H9 (cell line): ENCODE measurements around the gene LPAR3. TPM values are rescaled to one million over a fixed set of nuclear protein-coding genes. Genes with fewer than 3 reads are reported as not detected.

Experiments used
- DNase-seq: peaks from one replicate; pipeline ENCODE4 v3.0.0-alpha.2; 2017
- H2AFZ ChIP-seq: one replicate; pipeline ENCODE4 v1.6.1; 2013; ENCODE audit warnings: mild to moderate bottlenecking, low read length, control low read depth, moderate library complexity
- H2AK5ac ChIP-seq: 2 replicates; pipeline ENCODE4 v1.6.1; 2013; ENCODE audit warnings: low read length, control low read depth, mixed read lengths; ENCODE audit not compliant: insufficient read length
- H2BK120ac ChIP-seq: one replicate; pipeline ENCODE4 v1.6.1; 2013; ENCODE audit warnings: low read depth, mild to moderate bottlenecking, low read length, control low read depth, inconsistent platforms; ENCODE audit not compliant: poor library complexity, severe bottlenecking
- H2BK12ac ChIP-seq: 2 replicates; pipeline ENCODE4 v1.6.1; 2013; ENCODE audit warnings: low read length, control low read depth, mixed read lengths, low read depth; ENCODE audit not compliant: insufficient read length
- H2BK15ac ChIP-seq: 2 replicates; pipeline ENCODE4 v1.6.1; 2013; ENCODE audit warnings: low read depth, low read length, control low read depth
- H2BK20ac ChIP-seq: one replicate; pipeline ENCODE4 v1.6.1; 2013; ENCODE audit warnings: low read depth, mild to moderate bottlenecking, low read length, control low read depth, inconsistent platforms; ENCODE audit not compliant: poor library complexity, severe bottlenecking
- H2BK5ac ChIP-seq: 2 replicates; pipeline ENCODE4 v1.6.1; 2013; ENCODE audit warnings: low read length, control low read depth, mixed read lengths; ENCODE audit not compliant: insufficient read length
- H3K14ac ChIP-seq: 2 replicates; pipeline ENCODE4 v1.6.1; 2013; ENCODE audit warnings: low read length, control low read depth; ENCODE audit not compliant: insufficient read depth
- H3K18ac ChIP-seq: 2 replicates; pipeline ENCODE4 v1.6.1; 2013; ENCODE audit warnings: low read depth, mild to moderate bottlenecking, mixed read lengths, low read length, control low read depth; ENCODE audit not compliant: insufficient read length
- H3K23ac ChIP-seq: 2 replicates; pipeline ENCODE4 v1.6.1; 2013; ENCODE audit warnings: low read length, control low read depth, mixed read lengths, low read depth; ENCODE audit not compliant: insufficient read length
- H3K23me2 ChIP-seq: 2 replicates; pipeline ENCODE4 v1.6.1; 2013; ENCODE audit warnings: low read depth, mild to moderate bottlenecking, mixed read lengths, low read length, control low read depth; ENCODE audit not compliant: insufficient read length, poor library complexity, severe bottlenecking
- H3K27ac ChIP-seq: 2 replicates; pipeline ENCODE4 v1.5.1; 2013; ENCODE audit warnings: low read length, control low read depth, mixed read lengths, low read depth; ENCODE audit not compliant: insufficient read length
- H3K27me3 ChIP-seq: 2 replicates; pipeline ENCODE4 v1.6.1; 2013; ENCODE audit warnings: low read length, control low read depth, inconsistent platforms; ENCODE audit not compliant: insufficient read depth
- H3K4ac ChIP-seq: 2 replicates; pipeline ENCODE4 v1.6.1; 2013; ENCODE audit warnings: low read depth, mild to moderate bottlenecking, control low read depth, inconsistent platforms, low read length, moderate library complexity
- H3K4me1 ChIP-seq: 2 replicates; pipeline ENCODE4 v1.6.1; 2013; ENCODE audit warnings: low read length, control low read depth, inconsistent platforms; ENCODE audit not compliant: insufficient read depth
- H3K4me2 ChIP-seq: 2 replicates; pipeline ENCODE4 v1.6.1; 2013; ENCODE audit warnings: low read length, control low read depth, mixed read lengths; ENCODE audit not compliant: insufficient read length, insufficient read depth
- H3K56ac ChIP-seq: 2 replicates; pipeline ENCODE4 v1.6.1; 2013; ENCODE audit warnings: low read depth, mild to moderate bottlenecking, mixed read lengths, low read length, control low read depth; ENCODE audit not compliant: insufficient read length
- H3K79me1 ChIP-seq: 2 replicates; pipeline ENCODE4 v1.6.1; 2013; ENCODE audit warnings: low read depth, mild to moderate bottlenecking, moderate library complexity, low read length, control low read depth, inconsistent platforms; ENCODE audit not compliant: insufficient read depth, poor library complexity, severe bottlenecking
- H3K79me2 ChIP-seq: 2 replicates; pipeline ENCODE4 v1.6.1; 2013; ENCODE audit warnings: low read length, control low read depth, inconsistent platforms; ENCODE audit not compliant: insufficient read depth
- H3K9ac ChIP-seq: 2 replicates; pipeline ENCODE4 v1.6.1; 2013; ENCODE audit warnings: low read length, control low read depth, mixed read lengths; ENCODE audit not compliant: insufficient read length; ENCODE audit errors: extremely low read depth
- H3K9me3 ChIP-seq: one replicate; pipeline ENCODE4 v1.6.1; 2013; ENCODE audit warnings: low read depth, low read length, inconsistent platforms; ENCODE audit not compliant: control insufficient read depth
- H3T11ph ChIP-seq: one replicate; pipeline ENCODE4 v1.6.1; 2013; ENCODE audit warnings: mild to moderate bottlenecking, low read length, control low read depth, inconsistent platforms
- H4K20me1 ChIP-seq: one replicate; pipeline ENCODE4 v1.6.1; 2013; ENCODE audit not compliant: control insufficient read depth, insufficient read length, insufficient read depth
- H4K5ac ChIP-seq: 2 replicates; pipeline ENCODE4 v1.6.1; 2013; ENCODE audit warnings: low read depth, mild to moderate bottlenecking, mixed read lengths, low read length, control low read depth; ENCODE audit not compliant: insufficient read length
- H4K8ac ChIP-seq: replicated peaks from 2 replicates; pipeline ENCODE4 v1.6.1; 2013; ENCODE audit warnings: low read length, control low read depth, mixed read lengths, low read depth; ENCODE audit not compliant: insufficient read length
- H4K91ac ChIP-seq: 2 replicates; pipeline ENCODE4 v1.6.1; 2013; ENCODE audit warnings: low read depth, mild to moderate bottlenecking, moderate library complexity, mixed read lengths, low read length, control low read depth; ENCODE audit not compliant: insufficient read length
- H3K27ac Mint-ChIP-seq, 3 experiments: 2 replicates in 2 of 3; 3 replicates in 1 of 3; pipeline ENCODE4 v1.8.0; 2020 to 2021; ENCODE audit warnings: mixed read lengths in 3 of 3, mild to moderate bottlenecking in 1 of 3, moderate library complexity in 1 of 3
- H3K27me3 Mint-ChIP-seq: 2 replicates; pipeline ENCODE4 v1.8.0; 2021; ENCODE audit warnings: low read depth, mild to moderate bottlenecking, moderate library complexity, mixed read lengths
- H3K36me3 Mint-ChIP-seq, 3 experiments: 2 replicates in 2 of 3; 3 replicates in 1 of 3; pipeline ENCODE4 v1.8.0; 2020 to 2021; ENCODE audit warnings: low read depth in 3 of 3, mixed read lengths in 3 of 3; ENCODE audit not compliant: insufficient read depth in 1 of 3
- H3K4me1 Mint-ChIP-seq, 2 experiments: 2 replicates each; pipeline ENCODE4 v1.8.0; 2020; ENCODE audit warnings: mixed read lengths in 2 of 2
- H3K4me3 Mint-ChIP-seq, 2 experiments: 2 replicates in 1 of 2; 3 replicates in 1 of 2; pipeline ENCODE4 v1.8.0; 2020 to 2021; ENCODE audit warnings: mild to moderate bottlenecking in 2 of 2, mixed read lengths in 2 of 2, moderate library complexity in 1 of 2
- H3K9me3 Mint-ChIP-seq, 2 experiments: 2 replicates in 1 of 2; 3 replicates in 1 of 2; pipeline ENCODE4 v1.8.0; 2020; ENCODE audit warnings: mild to moderate bottlenecking in 2 of 2, mixed read lengths in 2 of 2, moderate library complexity in 1 of 2
- WGBS: extraction: QIAGEN DNeasy Blood & Tissue Kit; methylation state at CpG from one replicate; pipeline ENCODE4 v1.1.7; 2013; ENCODE audit warnings: missing lambda C conversion rate, low lambda C conversion rate, mixed read lengths; ENCODE audit not compliant: insufficient read length; ENCODE audit errors: extremely low coverage; 5-methylcytosine and 5-hydroxymethylcytosine counted together
- total RNA-seq: library from RNA; stranded (reverse); gene quantifications from 2 replicates; pipeline ENCODE4 v1.2.1, GENCODE V29; 2021
- TF ChIP-seq, protein P1 (sequence below): fragments of 200-600 bp; sonication (generic); conservative IDR thresholded peaks from 3 replicates; pipeline ENCODE4 v1.8.0; 2021; ENCODE audit warnings: antibody characterized with exemption, mild to moderate bottlenecking

Gene LPAR3
- total RNA-seq, 1 experiment from 2014 or later: 3.0 TPM

DNA sequence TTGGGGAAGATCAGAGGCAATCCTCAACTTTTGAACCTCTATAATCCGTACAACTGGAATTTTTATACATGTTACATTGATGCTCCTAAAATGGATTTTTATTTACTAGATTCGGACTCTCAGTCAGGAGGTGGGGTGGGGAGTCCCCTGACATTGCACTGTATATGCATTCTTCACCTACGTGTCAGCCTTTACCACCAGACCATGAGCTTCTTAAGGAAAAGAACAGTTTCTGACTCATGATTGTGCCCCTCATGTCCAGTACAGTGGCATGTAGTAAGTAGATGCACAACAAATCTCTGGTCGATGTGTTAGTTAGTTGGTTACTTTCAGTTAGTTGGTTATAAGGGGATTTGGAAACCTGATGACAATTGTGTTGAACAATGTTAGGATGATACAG is 15.4 kb downstream of the LPAR3 start:
- H3K4ac ChIP-seq: no peak overlapping the region
- H2BK20ac ChIP-seq: no peak overlapping the region
- H3K4me1 Mint-ChIP-seq: no peaks in the 10 kb centered on the region
- no peaks in the 10 kb centered on the region for H3K23me2 ChIP-seq
- no peak overlapping the region for H3K4me2 ChIP-seq
- no peak overlapping the region for H3K23ac ChIP-seq
- H2BK120ac ChIP-seq: no peak overlapping the region
- H2AK5ac ChIP-seq: no peak overlapping the region
- no peak overlapping the region for H3K18ac ChIP-seq
- H3K27me3 Mint-ChIP-seq: peaks cover 2% of the 10 kb centered on the region; the same call in 1 of the 2 replicates
- H3K56ac ChIP-seq: no peak overlapping the region
- H3K36me3 Mint-ChIP-seq: peaks cover 0 to 18% (median 8%) of the 10 kb centered on the region in 3 experiments; a peak in 4 of 7 replicates
- no peaks in the 10 kb centered on the region for H3K27me3 ChIP-seq
- no peaks in the 10 kb centered on the region for H4K20me1 ChIP-seq
- H3K9me3 ChIP-seq: no peaks in the 10 kb centered on the region
- H3K79me2 ChIP-seq: no peaks in the 10 kb centered on the region
- H3T11ph ChIP-seq: no peak overlapping the region
- no peak overlapping the region for H3K9ac ChIP-seq
- H3K4me3 Mint-ChIP-seq: no peak overlapping the region
- H3K27ac ChIP-seq: no peak overlapping the region
- no peaks in the 10 kb centered on the region for H3K79me1 ChIP-seq
- no peak overlapping the region for H2BK15ac ChIP-seq
- TF ChIP-seq, protein P1, sequence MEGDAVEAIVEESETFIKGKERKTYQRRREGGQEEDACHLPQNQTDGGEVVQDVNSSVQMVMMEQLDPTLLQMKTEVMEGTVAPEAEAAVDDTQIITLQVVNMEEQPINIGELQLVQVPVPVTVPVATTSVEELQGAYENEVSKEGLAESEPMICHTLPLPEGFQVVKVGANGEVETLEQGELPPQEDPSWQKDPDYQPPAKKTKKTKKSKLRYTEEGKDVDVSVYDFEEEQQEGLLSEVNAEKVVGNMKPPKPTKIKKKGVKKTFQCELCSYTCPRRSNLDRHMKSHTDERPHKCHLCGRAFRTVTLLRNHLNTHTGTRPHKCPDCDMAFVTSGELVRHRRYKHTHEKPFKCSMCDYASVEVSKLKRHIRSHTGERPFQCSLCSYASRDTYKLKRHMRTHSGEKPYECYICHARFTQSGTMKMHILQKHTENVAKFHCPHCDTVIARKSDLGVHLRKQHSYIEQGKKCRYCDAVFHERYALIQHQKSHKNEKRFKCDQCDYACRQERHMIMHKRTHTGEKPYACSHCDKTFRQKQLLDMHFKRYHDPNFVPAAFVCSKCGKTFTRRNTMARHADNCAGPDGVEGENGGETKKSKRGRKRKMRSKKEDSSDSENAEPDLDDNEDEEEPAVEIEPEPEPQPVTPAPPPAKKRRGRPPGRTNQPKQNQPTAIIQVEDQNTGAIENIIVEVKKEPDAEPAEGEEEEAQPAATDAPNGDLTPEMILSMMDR: no peak
- no peak overlapping the region for H3K14ac ChIP-seq
- H4K8ac ChIP-seq: no peak overlapping the region
- no peak for DNase-seq
- H3K27ac Mint-ChIP-seq: no peak overlapping the region
- H2BK12ac ChIP-seq: no peak overlapping the region
- H2AFZ ChIP-seq: no peak overlapping the region
- H3K4me1 ChIP-seq: no peaks in the 10 kb centered on the region
- no peak overlapping the region for H4K91ac ChIP-seq
- WGBS: no CpG with 5 or more reads among the region's 4 CpGs
- H3K9me3 Mint-ChIP-seq: peaks cover 7 to 8% of the 10 kb centered on the region in 2 experiments; a peak in 4 of 5 replicates
- H2BK5ac ChIP-seq: no peak overlapping the region
- no peak overlapping the region for H4K5ac ChIP-seq
